PFSK-1 (cell line): ENCODE measurements around the gene LRMDA.

Experiments used
- FOXP2 ChIP-seq: optimal IDR thresholded peaks from 2 replicates; pipeline ENCODE3; 2011; ENCODE audit warnings: borderline replicate concordance, control low read depth, inconsistent platforms; ENCODE audit not compliant: insufficient read depth; ENCODE audit errors: extremely low read length, extremely low read depth
- POLR2AphosphoS5 ChIP-seq: IDR thresholded peaks from 2 replicates; pipeline ENCODE4 v1.6.1; 2012; ENCODE audit warnings: low read depth, mild to moderate bottlenecking, control low read depth, low read length, moderate library complexity
- REST ChIP-seq, 2 experiments: IDR thresholded peaks; 2 replicates each; pipeline versions ENCODE4 v1.6.1 to v1.8.0; 2011 to 2012; ENCODE audit warnings: low read depth in 2 of 2, low read length in 2 of 2, control low read depth in 1 of 2, inconsistent platforms in 1 of 2, mild to moderate bottlenecking in 1 of 2, moderate library complexity in 1 of 2; ENCODE audit not compliant: insufficient read depth in 1 of 2
- SIN3A ChIP-seq: IDR thresholded peaks from 2 replicates; pipeline ENCODE4 v1.6.1; 2012; ENCODE audit warnings: mild to moderate bottlenecking, low read length, moderate library complexity, borderline replicate concordance; ENCODE audit not compliant: insufficient read depth
- TAF1 ChIP-seq: IDR thresholded peaks from 2 replicates; pipeline ENCODE4 v1.6.1; 2012; ENCODE audit warnings: low read length, control low read depth, borderline replicate concordance; ENCODE audit not compliant: insufficient read depth

The LRMDA gene

GRCh38 chr10:76017026-76017732 is 585.8 kb downstream of the LRMDA start:
- TF ChIP-seq REST (IDR thresholded peaks at IDR 0.05; ENCODE audit: insufficient read depth in 1 of 2, low read depth in 2 of 2, low read length in 2 of 2) (peak; percentile 77 to 89), SIN3A (no peak)

DNA sequence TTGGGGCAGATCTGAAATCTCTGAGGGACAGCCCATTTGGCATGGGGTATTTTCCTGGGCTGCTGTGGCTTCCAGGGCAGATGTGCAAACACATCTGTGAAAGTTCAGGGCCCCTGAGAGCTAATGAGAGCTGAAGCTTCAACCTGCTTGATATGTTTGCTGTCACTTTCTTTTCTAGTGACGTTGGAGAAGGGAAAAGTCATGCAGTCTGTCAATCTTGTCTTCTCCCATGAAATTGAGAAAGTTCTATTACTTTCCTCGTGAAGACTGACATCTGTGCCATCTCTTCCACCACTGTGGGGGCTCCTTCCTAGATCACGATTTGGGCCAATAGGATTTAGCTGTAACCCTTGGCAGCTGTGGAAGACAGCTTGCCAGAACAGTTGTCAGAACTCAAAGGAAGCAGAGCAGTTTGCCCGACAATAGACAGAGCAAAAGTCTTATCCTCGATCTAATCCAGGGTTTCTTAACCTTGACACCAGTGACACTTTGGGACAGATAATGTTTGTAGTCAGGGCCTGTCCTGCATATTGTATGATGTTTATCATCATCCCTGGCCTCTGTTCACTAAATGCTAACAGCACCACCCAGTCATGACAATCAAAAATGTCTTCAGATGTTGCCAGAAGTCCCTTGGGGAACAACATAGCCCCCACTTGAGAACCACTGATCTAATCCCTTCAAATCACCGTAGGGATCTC is 586.5 kb downstream of the LRMDA start:
- no peak for TF ChIP-seq SIN3A
- TF ChIP-seq REST (IDR thresholded peaks at IDR 0.05; ENCODE audit: insufficient read depth in 1 of 2, low read depth in 2 of 2, low read length in 2 of 2), result no peak
- TF ChIP-seq POLR2AphosphoS5, result no peak
- no peak for TF ChIP-seq TAF1
- TF ChIP-seq FOXP2, result no peak

GRCh38 chr10:76020630-76021029 is 589.2 kb downstream of the LRMDA start:
- TF ChIP-seq FOXP2 (no peak), REST (IDR thresholded peaks at IDR 0.05; ENCODE audit: insufficient read depth in 1 of 2, low read depth in 2 of 2, low read length in 2 of 2) (no peak)

GRCh38 chr10:76021398-76021797 is 590.0 kb downstream of the LRMDA start:
- no peak for TF ChIP-seq TAF1
- TF ChIP-seq SIN3A, result no peak
- TF ChIP-seq FOXP2, result no peak
- no peak for TF ChIP-seq POLR2AphosphoS5
- no peak for TF ChIP-seq REST (IDR thresholded peaks at IDR 0.05; ENCODE audit: insufficient read depth in 1 of 2, low read depth in 2 of 2, low read length in 2 of 2)

GRCh38 chr10:76022366-76022765 is 590.9 kb downstream of the LRMDA start:
- TF ChIP-seq POLR2AphosphoS5 (no peak), FOXP2 (no peak), SIN3A (no peak), REST (IDR thresholded peaks at IDR 0.05; ENCODE audit: insufficient read depth in 1 of 2, low read depth in 2 of 2, low read length in 2 of 2) (no peak), TAF1 (no peak)
